IMR-90 (cell line): Measurements from ENCODE around the gene PTH1R. TPM values are rescaled to one million over a fixed set of nuclear protein-coding genes. Genes with fewer than 3 reads are reported as not detected.
A peak's percentile ranks its signal among the peaks of the same experiment; 100 is the strongest.

ENCODE experiments used
- ATAC-seq: fragments of 200-7000 bp; cut with Tn5 transposase; 2 replicates; pipeline ENCODE4 v1.9.1; 2020; ENCODE audit warnings: low read depth, mild to moderate bottlenecking, moderate library complexity
- BruUV-seq: library from RNA; stranded (reverse); fragments of 400-500 nt; replicated peaks from 2 replicates; lab custom pipeline; 2021; lab: Mats Ljungman, UMichigan
- CTCF ChIA-PET: fragments of 300-600 bp; formaldehyde crosslinking; extraction: SDS; loops from one replicate; lab custom pipeline; 2021; ENCODE audit warnings: antibody characterized with exemption; lab: Yijun Ruan, JAX
- POLR2A ChIA-PET: fragments of 300-600 bp; sonication (Branson Sonifier 250); formaldehyde crosslinking; loops from one replicate; lab custom pipeline; 2022; ENCODE audit warnings: antibody characterized with exemption; ENCODE audit not compliant: unreplicated experiment; lab: Charles Lee
- DNase-seq: peaks from one replicate; pipeline ENCODE4 v3.0.0; 2013
- H2AFZ ChIP-seq: replicated peaks from 2 replicates; pipeline ENCODE3; 2013; ENCODE audit warnings: low read length, mild to moderate bottlenecking; ENCODE audit not compliant: poor library complexity
- H2AK5ac ChIP-seq: 2 replicates; pipeline ENCODE4 v1.6.1; 2013; ENCODE audit warnings: low read depth, low read length, inconsistent platforms
- H2AK9ac ChIP-seq: replicated peaks from 2 replicates; pipeline ENCODE3; 2013; ENCODE audit warnings: mild to moderate bottlenecking, low read depth, low read length, moderate library complexity; ENCODE audit not compliant: poor library complexity
- H2BK120ac ChIP-seq: 2 replicates; pipeline ENCODE4 v1.6.1; 2013; ENCODE audit warnings: low read depth, low read length, inconsistent platforms
- H2BK15ac ChIP-seq: 3 replicates; pipeline ENCODE4 v1.6.1; 2013; ENCODE audit warnings: low read depth, low read length, inconsistent platforms
- H2BK20ac ChIP-seq: 2 replicates; pipeline ENCODE4 v1.6.1; 2013; ENCODE audit warnings: low read depth, mild to moderate bottlenecking, inconsistent platforms, low read length, moderate library complexity
- H2BK5ac ChIP-seq: 2 replicates; pipeline ENCODE4 v1.6.1; 2013; ENCODE audit warnings: mild to moderate bottlenecking, low read depth, low read length, inconsistent platforms; ENCODE audit not compliant: poor library complexity, severe bottlenecking
- H3K14ac ChIP-seq: replicated peaks from 2 replicates; pipeline ENCODE4 v1.6.1; 2013; ENCODE audit warnings: low read depth, low read length, inconsistent platforms
- H3K18ac ChIP-seq: 2 replicates; pipeline ENCODE4 v1.6.1; 2013; ENCODE audit warnings: low read depth, low read length, control low read depth
- H3K23ac ChIP-seq: 2 replicates; pipeline ENCODE4 v1.6.1; 2013; ENCODE audit warnings: low read depth, low read length, inconsistent platforms
- H3K27ac ChIP-seq: 2 replicates; pipeline ENCODE4 v1.5.1; 2013; ENCODE audit warnings: mild to moderate bottlenecking, control low read depth, low read length; ENCODE audit not compliant: insufficient read depth
- H3K27me3 ChIP-seq: 2 replicates; pipeline ENCODE4 v1.6.1; 2013; ENCODE audit warnings: low read length; ENCODE audit not compliant: control insufficient read depth, insufficient read depth
- H3K36me3 ChIP-seq: 2 replicates; pipeline ENCODE4 v1.6.1; 2013; ENCODE audit warnings: low read length, mixed read lengths; ENCODE audit not compliant: control insufficient read depth, insufficient read depth
- H3K4ac ChIP-seq: 2 replicates; pipeline ENCODE4 v1.6.1; 2013; ENCODE audit warnings: low read depth, low read length, inconsistent platforms
- H3K4me1 ChIP-seq: 2 replicates; pipeline ENCODE4 v1.6.1; 2013; ENCODE audit warnings: low read length, mixed read lengths; ENCODE audit not compliant: control insufficient read depth, insufficient read depth
- H3K4me2 ChIP-seq: 2 replicates; pipeline ENCODE4 v1.6.1; 2013; ENCODE audit warnings: low read depth, mild to moderate bottlenecking, control low read depth, low read length, moderate library complexity
- H3K4me3 ChIP-seq: 2 replicates; pipeline ENCODE4 v1.5.1; 2013; ENCODE audit warnings: low read depth, mild to moderate bottlenecking, control low read depth, low read length, moderate library complexity; ENCODE audit not compliant: insufficient read depth
- H3K56ac ChIP-seq: 2 replicates; pipeline ENCODE4 v1.6.1; 2013; ENCODE audit warnings: low read length, inconsistent platforms; ENCODE audit not compliant: insufficient read depth; ENCODE audit errors: extremely low read depth
- H3K79me1 ChIP-seq, 2 experiments: 2 replicates each; pipeline ENCODE4 v1.6.1; 2013; ENCODE audit warnings: low read length in 2 of 2, inconsistent platforms in 1 of 2, low read depth in 1 of 2
- H3K9ac ChIP-seq: 2 replicates; pipeline ENCODE4 v1.6.1; 2013; ENCODE audit warnings: low read depth, low read length, control low read depth
- H3K9me1 ChIP-seq: 2 replicates; pipeline ENCODE4 v1.6.1; 2013; ENCODE audit warnings: low read length, inconsistent platforms; ENCODE audit not compliant: insufficient read depth
- H3K9me3 ChIP-seq: 2 replicates; pipeline ENCODE4 v1.6.1; 2013; ENCODE audit warnings: low read length; ENCODE audit not compliant: control insufficient read depth, insufficient read depth
- H4K20me1 ChIP-seq: 2 replicates; pipeline ENCODE4 v1.6.1; 2013; ENCODE audit warnings: low read length, inconsistent platforms; ENCODE audit not compliant: insufficient read depth
- H4K5ac ChIP-seq: 2 replicates; pipeline ENCODE4 v1.6.1; 2013; ENCODE audit warnings: mild to moderate bottlenecking, low read depth, low read length, control low read depth
- H4K8ac ChIP-seq, 2 experiments: 2 replicates each; pipeline ENCODE4 v1.6.1; 2013; ENCODE audit warnings: low read depth in 2 of 2, low read length in 2 of 2, control low read depth in 1 of 2, inconsistent platforms in 1 of 2
- H4K91ac ChIP-seq: 2 replicates; pipeline ENCODE4 v1.6.1; 2013; ENCODE audit warnings: low read depth, low read length, inconsistent platforms; ENCODE audit not compliant: insufficient read depth
- BHLHE40 ChIP-seq: fragments of 150-350 bp; IDR thresholded peaks from 2 replicates; pipeline ENCODE4 v1.6.1; 2016; ENCODE audit warnings: mild to moderate bottlenecking, low read depth, low read length
- MAFK ChIP-seq: IDR thresholded peaks from 2 replicates; pipeline ENCODE4 v1.6.1; 2012; ENCODE audit warnings: low read depth, low read length, improper control_type of control experiment
- MAZ ChIP-seq: IDR thresholded peaks from 2 replicates; pipeline ENCODE4 v1.6.1; 2012; ENCODE audit warnings: low read depth, mild to moderate bottlenecking, low read length, improper control_type of control experiment, moderate library complexity, borderline replicate concordance
- MXI1 ChIP-seq: IDR thresholded peaks from 2 replicates; pipeline ENCODE4 v1.6.1; 2012; ENCODE audit warnings: low read depth, mild to moderate bottlenecking, low read length, moderate library complexity, borderline replicate concordance
- WGBS, 2 experiments: methylation state at CpG; one replicate each; pipeline versions ENCODE4 v1.1.5 to v1.1.7; 2013; ENCODE audit warnings: missing lambda C conversion rate in 2 of 2; ENCODE audit not compliant: insufficient read length in 1 of 2; ENCODE audit errors: extremely low coverage in 2 of 2; 5-methylcytosine and 5-hydroxymethylcytosine counted together
- dilution Hi-C: fragments of 300-500 bp; cut with HindIII; formaldehyde crosslinking; loops from one replicate; pipeline ENCODE4 v1.14.3; 2018; ENCODE audit warnings: low sequenced_read_pairs; ENCODE audit not compliant: unreplicated experiment
- in situ Hi-C: fragments of 300-500 bp; cut with MboI; formaldehyde crosslinking; loops from 3 replicates; pipeline ENCODE4 v1.14.3; 2019; ENCODE audit warnings: low sequenced_read_pairs, inconsistent platforms, mixed read lengths
- intact Hi-C: fragments of 100-400 bp; cut with micrococcal nuclease; formaldehyde crosslinking; loops from 2 replicates; pipeline ENCODE4 v1.10.0; 2022
- polyA plus RNA-seq, 3 experiments: library from polyadenylated mRNA; depleted of rRNA; stranded (reverse); fragments of >200 nt; gene quantifications; 2 replicates each; pipeline ENCODE4 v1.2.3, GENCODE V29; 2012; ENCODE audit warnings: low replicate concordance in 1 of 3
- total RNA-seq: library from RNA; depleted of rRNA; stranded (reverse); fragments of >200 nt; gene quantifications from 2 replicates; pipeline ENCODE4 v1.2.3, GENCODE V29; 2012
- TF ChIP-seq, protein P1 (sequence below): conservative IDR thresholded peaks from 2 replicates; pipeline ENCODE4 v1.5.1; 2012; ENCODE audit warnings: mild to moderate bottlenecking, low read depth, low read length, improper control_type of control experiment
- TF ChIP-seq, protein P2 (sequence below): fragments of 150-350 bp; IDR thresholded peaks from 2 replicates; pipeline ENCODE4 v1.6.1; 2017; ENCODE audit warnings: mild to moderate bottlenecking, antibody characterized with exemption, low read length, low read depth

PTH1R gene
- total and polyA plus RNA-seq, 2 of the 4 experiments (the other 2 are of a cell fraction) = 0.15 to 0.18 TPM

DNA sequence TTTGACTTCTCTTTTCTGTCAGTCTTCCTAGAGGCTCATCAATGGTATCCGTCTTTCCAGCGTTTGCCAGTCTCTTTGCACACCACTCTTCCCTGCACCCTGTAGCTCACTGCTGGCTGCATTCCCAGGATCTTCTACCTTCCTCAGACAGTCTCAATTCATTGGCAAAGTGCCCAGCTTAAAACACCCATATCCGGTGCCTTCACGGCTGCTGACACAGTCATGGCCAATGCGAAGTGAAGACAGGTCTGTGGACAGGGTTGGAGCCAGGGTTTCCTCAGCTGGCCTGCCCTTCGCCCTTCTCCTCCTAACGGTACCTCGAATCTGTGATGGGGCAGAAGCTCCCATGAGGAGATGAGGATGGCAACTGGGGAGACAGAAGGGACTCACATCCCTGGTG lies 36.1 kb downstream of the PTH1R start:
- no TSS peak for BruUV-seq
- in situ Hi-C loops = loop anchor here (10.0 kb wide), 1 partner anchor 411 kb away; no protein-coding TSS in a partner anchor

More for the DNA sequence above, 36.1 kb downstream of the PTH1R start:
- Histone ChIP-seq H3K18ac (no peak overlapping the region), H3K9ac (no peak overlapping the region), H2AK9ac (peak overlapping the region; percentile 81), H4K20me1 (no peaks in the 10 kb centered on the region), H3K27ac (no peak overlapping the region), H3K14ac (peak overlapping the region; percentile 45; the same call in 1 of the 2 replicates), H4K5ac (no peak overlapping the region), H3K23ac (peak overlapping the region; percentile 37; the same call in 1 of the 2 replicates), H3K56ac (no peak overlapping the region), H3K36me3 (peaks cover 12% of the 10 kb centered on the region), H3K9me1 (peaks cover 12% of the 10 kb centered on the region), H4K91ac (peak overlapping the region; percentile 28; the same call in 1 of the 2 replicates), H3K4me3 (no peak overlapping the region), H3K4ac (0 out of 2 replicates have a peak overlapping the region, but pooled peaks have one; percentile 32), H2BK5ac (no peak overlapping the region), H3K79me1 (peaks cover 0 to 5% of the 10 kb centered on the region in 2 experiments; a peak in 1 of 4 replicates), H3K9me3 (peaks cover 11% of the 10 kb centered on the region), H2BK15ac (no peak overlapping the region), H3K27me3 (no peaks in the 10 kb centered on the region), H2AK5ac (peak overlapping the region; percentile 11; the same call in 1 of the 2 replicates), H2BK120ac (peak overlapping the region; percentile 16), H3K4me1 (peaks cover 9% of the 10 kb centered on the region; the same call in 1 of the 2 replicates), H3K4me2 (no peak overlapping the region), H4K8ac (no peak overlapping the region), H2BK20ac (no peak overlapping the region), H2AFZ (peak overlapping the region; percentile 51)
- TF ChIP-seq MAFK = no peak
- TF ChIP-seq MXI1 = no peak
- TF ChIP-seq, protein P1, sequence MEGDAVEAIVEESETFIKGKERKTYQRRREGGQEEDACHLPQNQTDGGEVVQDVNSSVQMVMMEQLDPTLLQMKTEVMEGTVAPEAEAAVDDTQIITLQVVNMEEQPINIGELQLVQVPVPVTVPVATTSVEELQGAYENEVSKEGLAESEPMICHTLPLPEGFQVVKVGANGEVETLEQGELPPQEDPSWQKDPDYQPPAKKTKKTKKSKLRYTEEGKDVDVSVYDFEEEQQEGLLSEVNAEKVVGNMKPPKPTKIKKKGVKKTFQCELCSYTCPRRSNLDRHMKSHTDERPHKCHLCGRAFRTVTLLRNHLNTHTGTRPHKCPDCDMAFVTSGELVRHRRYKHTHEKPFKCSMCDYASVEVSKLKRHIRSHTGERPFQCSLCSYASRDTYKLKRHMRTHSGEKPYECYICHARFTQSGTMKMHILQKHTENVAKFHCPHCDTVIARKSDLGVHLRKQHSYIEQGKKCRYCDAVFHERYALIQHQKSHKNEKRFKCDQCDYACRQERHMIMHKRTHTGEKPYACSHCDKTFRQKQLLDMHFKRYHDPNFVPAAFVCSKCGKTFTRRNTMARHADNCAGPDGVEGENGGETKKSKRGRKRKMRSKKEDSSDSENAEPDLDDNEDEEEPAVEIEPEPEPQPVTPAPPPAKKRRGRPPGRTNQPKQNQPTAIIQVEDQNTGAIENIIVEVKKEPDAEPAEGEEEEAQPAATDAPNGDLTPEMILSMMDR = no peak
- no peak for TF ChIP-seq MAZ
- TF ChIP-seq, protein P2, sequence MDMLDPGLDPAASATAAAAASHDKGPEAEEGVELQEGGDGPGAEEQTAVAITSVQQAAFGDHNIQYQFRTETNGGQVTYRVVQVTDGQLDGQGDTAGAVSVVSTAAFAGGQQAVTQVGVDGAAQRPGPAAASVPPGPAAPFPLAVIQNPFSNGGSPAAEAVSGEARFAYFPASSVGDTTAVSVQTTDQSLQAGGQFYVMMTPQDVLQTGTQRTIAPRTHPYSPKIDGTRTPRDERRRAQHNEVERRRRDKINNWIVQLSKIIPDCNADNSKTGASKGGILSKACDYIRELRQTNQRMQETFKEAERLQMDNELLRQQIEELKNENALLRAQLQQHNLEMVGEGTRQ = no peak
- TF ChIP-seq BHLHE40 = no peak
- intact Hi-C loops (no loop called here), dilution Hi-C loops (no loop called here)
- 56% methylated on average over 2 of the region's 8 CpGs; no CpG with 5 or more reads in 1 of the 2 experiments for WGBS, 2 experiments
- DNase-seq = peak; percentile 81
- CTCF ChIA-PET = no interaction called here
- ATAC-seq = no peak
- POLR2A ChIA-PET = no interaction called here
